ENCODE measurements around the gene NRP1.
A peak's percentile ranks its signal among the peaks of the same experiment; 100 is the strongest.

The NRP1 gene

GRCh38 chr10:33256458-33256857 is 78.0 kb downstream of the NRP1 start:
- no peak for DNase-seq

GRCh38 chr10:33254556-33255160 is 79.8 kb downstream of the NRP1 start:
- no peak for DNase-seq

- no peak for DNase-seq
Measured at GRCh38 chr10:33253411-33253810, 81.1 kb downstream of the NRP1 start.

GRCh38 chr10:33252794-33253203 is 81.7 kb downstream of the NRP1 start:
- no peak for DNase-seq

GRCh38 chr10:33252324-33252723 is 82.1 kb downstream of the NRP1 start:
- no peak for DNase-seq

GRCh38 chr10:33249659-33250345 is 84.7 kb downstream of the NRP1 start:
- no peak for DNase-seq

- no peak for DNase-seq
Measured at GRCh38 chr10:33249137-33249536, 85.3 kb downstream of the NRP1 start.

- peak; percentile 54 to 59 for DNase-seq
Measured at GRCh38 chr10:33248638-33249037, 85.8 kb downstream of the NRP1 start.

GRCh38 chr10:33247221-33247922 is 87.1 kb downstream of the NRP1 start:
- DNase-seq = no peak

GRCh38 chr10:33245343-33245742 is 89.1 kb downstream of the NRP1 start:
- DNase-seq = no peak

- DNase-seq = no peak
Measured at GRCh38 chr10:33244354-33244967, 90.0 kb downstream of the NRP1 start.

- DNase-seq = no peak
Measured at GRCh38 chr10:33243703-33244102, 90.8 kb downstream of the NRP1 start.

GRCh38 chr10:33242931-33243330 is 91.5 kb downstream of the NRP1 start:
- no peak for DNase-seq

GRCh38 chr10:33241351-33241750 is 93.1 kb downstream of the NRP1 start:
- DNase-seq = no peak

GRCh38 chr10:33240931-33241330 is 93.5 kb downstream of the NRP1 start:
- DNase-seq = no peak

GRCh38 chr10:33240258-33240657 is 94.2 kb downstream of the NRP1 start:
- DNase-seq = no peak

- DNase-seq = no peak
Measured at GRCh38 chr10:33239257-33239656, 95.2 kb downstream of the NRP1 start.

GRCh38 chr10:33238643-33239042 is 95.8 kb downstream of the NRP1 start:
- DNase-seq = no peak

GRCh38 chr10:33237736-33238624 is 96.5 kb downstream of the NRP1 start:
- DNase-seq = no peak

GRCh38 chr10:33236916-33237315 is 97.6 kb downstream of the NRP1 start:
- no peak for DNase-seq

- no peak for DNase-seq
Measured at GRCh38 chr10:33235951-33236350, 98.5 kb downstream of the NRP1 start.

- DNase-seq = no peak
Measured at GRCh38 chr10:33235251-33235884, 99.1 kb downstream of the NRP1 start.

Measured in AML-193 (cell line).